Stimulated activated CD8-positive, alpha-beta memory T cell treated with anti-CD3 and anti-CD28 coated beads, Interleukin-12 subunit alpha, Interleukin-12 subunit beta, amount 100 ng/mL, for 24 hours (primary cell): ENCODE data around the gene LIPA.

ENCODE experiments used
- DNase-seq: peaks from one replicate; pipeline ENCODE4 v3.0.0-alpha.2; 2020; ENCODE audit errors: extremely low read depth

The LIPA gene

GRCh38 chr10:89240519-89240918 lies 11.1 kb downstream of the LIPA start:
- no peak for DNase-seq

DNA sequence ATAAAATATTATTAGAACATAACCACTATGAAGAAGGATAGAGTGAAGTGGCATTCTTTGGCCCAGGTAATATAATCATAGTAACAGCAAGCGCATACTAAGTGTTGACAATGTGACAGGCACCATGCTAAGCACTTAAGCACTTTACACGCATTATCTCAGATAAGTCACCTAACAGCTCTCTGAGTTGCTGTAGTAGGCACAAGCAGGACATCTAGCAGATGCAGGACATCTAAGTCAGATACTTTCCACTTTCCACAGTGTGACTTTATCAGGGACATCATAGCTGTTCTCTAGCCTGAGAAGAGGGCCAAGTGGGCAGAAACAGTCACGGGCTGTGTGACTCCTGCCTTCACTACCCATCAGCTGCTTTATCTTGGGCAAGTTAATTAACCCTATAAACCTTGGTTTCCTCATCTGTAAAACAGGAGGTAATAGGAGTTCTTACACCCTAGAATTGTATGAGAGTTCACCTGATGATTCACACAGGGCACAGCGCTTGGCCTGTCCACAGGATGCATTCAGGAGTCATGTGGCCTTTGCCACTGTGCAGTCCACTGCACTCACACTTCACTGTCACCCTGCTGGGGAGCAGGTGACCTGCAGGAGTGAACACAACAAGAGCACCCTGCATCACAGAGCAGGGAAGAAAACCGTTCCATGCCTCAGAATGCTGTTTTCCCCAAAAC lies 12.5 kb downstream of the LIPA start:
- DNase-seq = no peak

DNA sequence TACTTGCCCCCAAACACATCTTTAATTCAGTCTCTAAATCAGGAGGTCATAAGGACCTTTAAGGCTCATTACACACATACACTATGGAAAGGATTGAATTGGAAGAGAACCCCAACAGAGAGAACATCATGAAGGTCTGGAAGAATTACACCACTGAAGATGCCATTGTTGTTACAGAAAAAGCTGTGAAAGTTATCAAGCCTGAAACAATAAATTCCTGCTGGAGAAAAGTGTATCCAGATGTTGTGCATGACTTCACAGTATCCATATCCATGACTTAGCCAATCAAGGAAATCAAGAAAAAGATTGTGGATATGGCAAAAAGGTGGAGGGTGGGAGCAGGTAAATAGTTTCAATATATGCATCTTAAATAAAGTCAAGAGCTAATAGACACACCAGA lies 13.7 kb downstream of the LIPA start:
- DNase-seq = no peak

- no peak for DNase-seq
These were observed 15.3 kb downstream of the LIPA start for GRCh38 chr10:89236226-89236797.

DNA sequence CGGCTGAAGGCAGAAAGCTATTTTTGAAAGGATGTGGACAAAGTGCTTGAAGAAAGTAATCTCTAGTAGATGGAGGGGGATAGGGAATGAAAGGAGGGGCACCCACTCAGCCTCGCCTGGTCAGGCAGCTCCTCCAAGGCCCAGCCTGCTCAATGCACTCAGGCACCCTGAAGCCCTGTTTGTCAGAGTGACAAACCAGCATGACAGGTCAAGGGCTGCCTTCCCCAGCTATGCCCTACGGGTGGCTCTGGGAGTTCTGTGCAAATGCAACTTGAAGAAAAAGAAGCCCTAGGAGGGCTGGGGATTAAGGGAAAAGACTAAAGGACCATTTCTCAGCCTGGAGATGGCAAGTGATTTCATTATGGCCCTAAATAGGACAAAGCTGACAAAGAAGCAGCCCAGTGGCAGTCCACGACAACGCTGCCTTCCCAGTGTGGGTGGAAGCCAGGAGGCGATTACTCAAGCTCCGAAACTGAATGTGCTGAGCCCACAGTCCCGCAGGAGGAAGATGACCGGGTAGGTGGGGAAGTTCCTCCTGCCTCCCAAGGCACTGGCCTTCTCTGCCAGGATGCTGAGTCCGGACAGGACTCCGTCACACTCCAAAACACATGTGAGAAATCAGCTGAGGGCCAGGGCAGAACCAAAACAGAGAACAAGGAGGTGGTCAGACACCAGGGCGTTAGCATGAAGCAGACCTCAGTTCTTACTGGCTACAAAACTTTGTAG lies 16.3 kb downstream of the LIPA start:
- DNase-seq = no peak

DNA sequence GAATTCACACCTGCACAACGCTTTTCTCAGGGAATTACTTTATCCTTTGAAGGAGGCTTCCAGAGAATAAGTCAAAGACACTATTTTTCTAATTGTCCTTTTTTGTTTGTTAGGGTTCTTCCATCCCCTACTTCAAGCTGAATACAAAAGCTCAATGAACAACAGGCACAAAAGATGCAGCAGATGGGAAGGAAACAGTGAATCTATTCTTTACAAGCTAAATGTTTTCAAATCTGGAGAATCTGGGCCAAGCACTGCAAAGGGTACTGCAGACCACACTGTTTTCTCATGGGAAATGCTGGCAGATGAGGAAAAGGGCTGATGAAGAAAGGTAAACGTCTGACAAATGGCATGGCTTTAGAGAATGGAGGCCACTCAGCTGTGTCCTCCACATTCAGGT lies 18.5 kb downstream of the LIPA start:
- no peak for DNase-seq

DNA sequence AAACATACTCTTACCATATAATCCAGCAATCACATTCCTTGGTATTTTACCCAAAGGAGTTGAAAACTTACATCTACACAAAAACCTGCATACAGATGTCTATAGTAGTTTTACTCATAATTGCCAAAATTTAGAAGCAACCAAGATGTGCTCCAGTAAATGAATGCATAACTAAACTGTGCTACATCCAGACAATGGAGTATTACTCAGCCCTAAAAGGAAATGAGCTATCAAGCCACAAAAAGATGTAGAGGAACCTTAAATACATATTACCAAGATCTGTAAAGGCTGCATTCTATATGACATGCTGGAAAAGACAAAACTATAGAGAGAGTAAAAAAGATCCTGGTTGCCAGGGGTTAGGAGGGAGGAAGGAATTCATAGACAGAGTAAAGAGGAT lies 22.6 kb downstream of the LIPA start:
- DNase-seq = no peak

DNA sequence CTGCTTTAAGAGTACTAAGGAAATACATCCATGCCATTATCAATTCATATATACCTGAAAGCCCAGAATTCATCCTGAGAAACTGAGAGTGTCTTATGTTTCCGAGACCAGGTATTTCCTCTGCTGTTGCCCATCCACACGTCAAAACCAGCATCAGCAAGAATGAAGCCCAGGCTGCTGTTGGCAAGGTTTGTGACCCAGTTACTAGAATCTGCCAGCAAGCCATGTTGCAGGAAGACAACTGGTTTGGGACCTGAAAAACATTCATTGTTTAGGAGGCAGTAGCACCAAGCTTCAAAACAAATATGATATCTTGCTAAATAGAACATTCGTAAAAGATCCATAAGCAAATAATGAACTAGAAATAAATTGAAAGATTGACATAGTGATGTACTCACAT lies 23.4 kb downstream of the LIPA start:
- DNase-seq = no peak

- no peak for DNase-seq
These were observed 24.7 kb downstream of the LIPA start for GRCh38 chr10:89226891-89227290.

GRCh38 chr10:89224739-89225443 lies 26.7 kb downstream of the LIPA start:
- DNase-seq = no peak

- no peak for DNase-seq
These were observed 29.7 kb downstream of the LIPA start for GRCh38 chr10:89221919-89222318.

- no peak for DNase-seq
These were observed 31.9 kb downstream of the LIPA start for GRCh38 chr10:89219513-89220218.

DNA sequence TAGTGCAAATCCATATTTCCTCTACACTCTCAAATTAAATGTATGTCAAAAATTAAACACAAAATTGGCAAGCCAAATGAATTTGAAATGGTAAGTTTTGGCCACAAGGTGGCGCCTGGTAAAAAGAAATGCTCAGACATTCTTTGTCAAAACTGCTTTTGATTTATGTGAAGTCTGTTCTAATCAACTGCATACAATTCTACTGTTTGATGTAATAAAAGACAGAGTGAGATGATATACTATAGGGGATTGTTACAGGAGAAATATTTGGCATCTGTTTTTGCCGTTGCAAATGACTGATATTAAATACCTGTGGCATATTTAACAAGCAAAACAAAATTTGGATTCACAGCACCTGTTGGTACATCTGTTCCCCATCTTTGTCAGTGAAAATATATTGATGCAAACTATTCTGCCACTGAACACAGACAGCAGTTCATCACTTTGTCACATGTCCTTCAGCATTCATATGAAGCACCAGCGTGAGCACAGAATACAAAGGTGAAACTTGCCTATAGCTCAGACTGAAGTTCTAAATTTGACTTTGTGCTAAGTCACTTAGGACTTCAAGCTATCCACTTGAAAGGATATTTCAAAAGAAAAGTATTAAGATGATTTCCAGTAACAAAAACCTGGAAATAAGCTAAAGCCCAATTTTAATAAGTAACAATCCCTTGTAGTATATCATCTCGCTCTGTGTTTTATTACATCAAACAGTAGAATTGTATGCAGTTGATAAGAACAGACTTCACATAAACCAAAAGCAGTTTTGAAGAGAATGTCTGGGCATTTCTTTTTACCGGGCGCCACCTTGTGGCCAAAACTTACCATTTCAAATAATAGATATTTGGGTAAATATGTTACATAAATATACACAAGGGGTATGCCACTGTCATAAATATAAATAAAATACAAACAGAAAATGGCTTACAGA lies 34.3 kb downstream of the LIPA start:
- DNase-seq = no peak

- DNase-seq = no peak
These were observed 35.5 kb downstream of the LIPA start for GRCh38 chr10:89216056-89216455.

GRCh38 chr10:89215511-89215910 lies 36.1 kb downstream of the LIPA start:
- DNase-seq = no peak

- DNase-seq = no peak
These were observed 36.9 kb downstream of the LIPA start for GRCh38 chr10:89214566-89215165.

DNA sequence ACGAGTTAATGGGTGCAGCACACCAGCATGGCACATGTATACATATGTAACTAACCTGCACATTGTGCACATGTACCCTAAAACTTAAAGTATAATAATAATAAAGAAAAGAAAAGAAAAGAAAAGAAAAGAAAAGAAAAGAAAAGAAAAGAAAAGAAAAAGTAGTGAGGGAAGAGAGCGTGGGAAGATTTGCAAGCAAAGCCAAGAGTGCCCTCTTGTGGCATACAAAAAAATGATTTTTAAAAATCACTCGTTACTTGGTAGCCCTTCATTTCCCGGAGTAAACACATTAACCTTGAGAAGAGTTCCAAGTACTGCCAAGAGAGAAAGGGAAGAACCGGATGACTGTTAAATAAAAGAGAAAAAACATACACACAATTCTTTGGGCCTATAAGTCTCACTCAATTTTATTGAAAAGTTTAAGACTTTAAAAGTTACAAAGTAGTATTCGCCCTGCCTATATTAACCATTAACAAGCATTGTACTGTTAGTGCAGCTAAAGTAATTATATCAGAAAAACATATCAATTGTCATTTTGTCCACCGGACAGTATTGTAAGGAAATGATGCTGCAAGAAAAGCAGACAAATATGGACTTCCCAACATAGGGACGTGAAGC lies 38.3 kb downstream of the LIPA start:
- DNase-seq = no peak

- DNase-seq = no peak
These were observed 40.7 kb downstream of the LIPA start for GRCh38 chr10:89210794-89211425.

DNA sequence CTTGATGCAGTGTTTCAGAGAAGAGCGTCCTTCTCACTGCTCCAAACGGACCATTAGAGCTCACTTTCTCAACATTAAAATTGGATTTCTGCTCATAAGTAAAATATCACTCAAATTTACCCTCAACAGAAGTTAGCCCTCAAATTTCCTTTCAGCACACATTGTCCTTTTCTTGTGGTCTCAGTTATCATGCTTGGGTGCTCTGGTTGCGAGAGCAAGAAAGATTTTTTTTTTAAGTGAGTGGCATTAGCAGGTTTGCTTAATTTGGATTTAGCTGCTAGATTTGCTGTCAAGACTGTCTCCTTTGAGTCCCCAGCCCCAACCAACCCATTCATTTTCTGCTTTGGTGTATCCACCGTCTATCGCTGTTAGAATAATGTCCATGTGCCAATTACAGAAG lies 41.9 kb downstream of the LIPA start:
- DNase-seq = no peak
